Upper lobe of right lung (tissue), 1 donor: ENCODE data around the gene DRGX. TPM values are rescaled to one million over a fixed set of nuclear protein-coding genes. Genes with fewer than 3 reads are reported as not detected.

Source experiments
- ATAC-seq: fragments of 200-7000 bp; cut with Tn5 transposase; one replicate; pipeline ENCODE4 v1.9.1; 2020; ENCODE audit warnings: mild to moderate bottlenecking, moderate library complexity
- DNase-seq: peaks from one replicate; pipeline ENCODE4 v3.0.0-alpha.2; 2020
- H3K27ac ChIP-seq: fragments of 200-600 bp; one replicate; pipeline ENCODE4 v1.8.0; 2022
- H3K27me3 ChIP-seq: fragments of 200-600 bp; one replicate; pipeline ENCODE4 v1.8.0; 2022; ENCODE audit warnings: mild to moderate bottlenecking
- H3K36me3 ChIP-seq: fragments of 200-600 bp; one replicate; pipeline ENCODE4 v1.8.0; 2022
- H3K4me1 ChIP-seq: fragments of 200-600 bp; one replicate; pipeline ENCODE4 v1.8.0; 2022
- H3K4me3 ChIP-seq: fragments of 200-600 bp; one replicate; pipeline ENCODE4 v1.8.0; 2022; ENCODE audit warnings: mild to moderate bottlenecking
- H3K9me3 ChIP-seq: fragments of 200-600 bp; one replicate; pipeline ENCODE4 v1.8.0; 2022
- CTCF ChIP-seq: fragments of 200-600 bp; IDR thresholded peaks from one replicate; pipeline ENCODE4 v1.8.0; 2022; ENCODE audit warnings: antibody characterized with exemption
- intact Hi-C: fragments of 100-400 bp; cut with DNase I; formaldehyde crosslinking; loops from one replicate; pipeline ENCODE4 v1.11.0; 2022
- total RNA-seq: library from RNA; stranded (reverse); fragmentation: NEBNext Ultra II Directional; extraction: Animal tissue kit (Norgen Biotek cat#: 25700); gene quantifications from one replicate; pipeline ENCODE4 v1.2.1, GENCODE V29; 2021
- donor health status: DM: no; HTN: yes; CAD: no; lungs with severe emphysema.

DRGX gene
- total RNA-seq, 1 donor from 2014 or later: not detected

GRCh38 chr10:49398000-49398861 lies 2.3 kb upstream of the DRGX start:
- ATAC-seq (peak; percentile 86), DNase-seq (peak; percentile 84)
- Histone ChIP-seq H3K36me3 (no peaks in the 10 kb centered on the region), H3K9me3 (no peaks in the 10 kb centered on the region), H3K4me1 (peaks cover 9% of the 10 kb centered on the region), H3K27me3 (peaks cover 92% of the 10 kb centered on the region), H3K27ac (no peak overlapping the region), H3K4me3 (peak overlapping the region; percentile 16)
- intact Hi-C loops: no loop called here
- no peak for TF ChIP-seq CTCF

- ATAC-seq (no peak), DNase-seq (no peak)
- no peaks in the 10 kb centered on the region for H3K36me3 ChIP-seq
- H3K27ac ChIP-seq: no peak overlapping the region
- no peak for TF ChIP-seq CTCF
- H3K9me3 ChIP-seq: no peaks in the 10 kb centered on the region
- H3K4me3 ChIP-seq: no peak overlapping the region
- peaks cover 91% of the 10 kb centered on the region for H3K27me3 ChIP-seq
- H3K4me1 ChIP-seq: peaks cover 9% of the 10 kb centered on the region
- intact Hi-C loops: no loop called here
Measured at GRCh38 chr10:49397036-49397999, 1.4 kb upstream of the DRGX start.

GRCh38 chr10:49396666-49396999 lies 744 bp upstream of the DRGX start:
- intact Hi-C loops: no loop called here
- H3K4me3 ChIP-seq: no peak overlapping the region
- peaks cover 94% of the 10 kb centered on the region for H3K27me3 ChIP-seq
- H3K4me1 ChIP-seq: peaks cover 9% of the 10 kb centered on the region
- no peaks in the 10 kb centered on the region for H3K36me3 ChIP-seq
- H3K27ac ChIP-seq: no peak overlapping the region
- TF ChIP-seq CTCF: no peak
- ATAC-seq (no peak), DNase-seq (no peak)
- no peaks in the 10 kb centered on the region for H3K9me3 ChIP-seq

- no peak for TF ChIP-seq CTCF
- intact Hi-C loops: no loop called here
- Histone ChIP-seq H3K27me3 (peaks cover 89% of the 10 kb centered on the region), H3K4me3 (no peak overlapping the region), H3K36me3 (no peaks in the 10 kb centered on the region), H3K9me3 (no peaks in the 10 kb centered on the region), H3K4me1 (peaks cover 9% of the 10 kb centered on the region), H3K27ac (no peak overlapping the region)
- ATAC-seq (peak; percentile 24), DNase-seq (no peak)
Measured at GRCh38 chr10:49394933-49395740, 752 bp downstream of the DRGX start.

GRCh38 chr10:49393757-49394156 lies 2.1 kb downstream of the DRGX start:
- Histone ChIP-seq H3K4me1 (peaks cover 9% of the 10 kb centered on the region), H3K4me3 (no peak overlapping the region), H3K27ac (no peak overlapping the region), H3K9me3 (no peaks in the 10 kb centered on the region), H3K27me3 (peaks cover 79% of the 10 kb centered on the region), H3K36me3 (no peaks in the 10 kb centered on the region)
- no peak for TF ChIP-seq CTCF
- DNase-seq (no peak), ATAC-seq (no peak)
- intact Hi-C loops: no loop called here
